Panc1 (cell line): Measurements from ENCODE around the gene KRT16.

ENCODE experiments used
- CTCF ChIP-seq: fragments of 450-650 bp; IDR thresholded peaks from 2 replicates; pipeline ENCODE4 v1.5.1; 2017; ENCODE audit warnings: mild to moderate bottlenecking
- POLR2AphosphoS5 ChIP-seq: IDR thresholded peaks from 2 replicates; pipeline ENCODE4 v1.6.1; 2012; ENCODE audit warnings: mild to moderate bottlenecking, low read depth, low read length, moderate library complexity
- REST ChIP-seq, 2 experiments: IDR thresholded peaks; 2 replicates each; pipeline ENCODE4 v1.6.1; 2011 to 2012; ENCODE audit warnings: low read depth in 2 of 2, control low read depth in 1 of 2, low read length in 1 of 2, mild to moderate bottlenecking in 1 of 2, moderate library complexity in 1 of 2; ENCODE audit not compliant: insufficient read depth in 1 of 2
- SIN3A ChIP-seq: IDR thresholded peaks from 2 replicates; pipeline ENCODE4 v1.6.1; 2012; ENCODE audit warnings: low read depth, mild to moderate bottlenecking, low read length, moderate library complexity, borderline replicate concordance; ENCODE audit not compliant: insufficient read depth
- TCF7L2 ChIP-seq: IDR thresholded peaks from 2 replicates; pipeline ENCODE4 v1.6.1; 2011; ENCODE audit warnings: mild to moderate bottlenecking, low read depth, low read length, inconsistent platforms

GRCh38 chr17:41563607-41564170, 48.9 kb downstream of the KRT16 start:
- TF ChIP-seq CTCF, result no peak
- no peak for TF ChIP-seq REST (IDR thresholded peaks at IDR 0.05; ENCODE audit: insufficient read depth in 1 of 2, low read depth in 2 of 2, low read length in 1 of 2)
- TF ChIP-seq SIN3A, result no peak
- TF ChIP-seq POLR2AphosphoS5, result no peak
- TF ChIP-seq TCF7L2, result no peak
